Measurements from ENCODE around the gene KDM2A. TPM values are rescaled to one million over a fixed set of nuclear protein-coding genes. Genes with fewer than 3 reads are reported as not detected.
"Not testable (repeated sequence)": the region's sequence is repeated elsewhere in the genome, so short reads cannot be mapped to it uniquely, and the experiment has no call there.

KDM2A gene
- polyA plus RNA-seq, 1 donor: 58.5 TPM

- H3K27me3 ChIP-seq (ENCODE audit: control insufficient read depth, insufficient read depth, low read length): no peaks in the 10 kb centered on the region
- H3K4me3 ChIP-seq (ENCODE audit: low read length): no peak overlapping the region
- no CpG with 5 or more reads among the region's 1 CpG for whole genome bisulfite sequencing (ENCODE audit: insufficient coverage, low lambda C conversion rate)
- no peaks in the 10 kb centered on the region for H3K9me3 ChIP-seq (ENCODE audit: control insufficient read depth, low read depth, low read length)
- H3K4me1 ChIP-seq (ENCODE audit: control insufficient read depth, insufficient read depth, low read length): no peaks in the 10 kb centered on the region
- peaks cover 40% of the 10 kb centered on the region for H3K36me3 ChIP-seq (ENCODE audit: control insufficient read depth, insufficient read depth, low read length)
- H3K27ac ChIP-seq (ENCODE audit: low read length): no peak overlapping the region
- DNase-seq: no peak
These were observed 111.8 kb downstream of the KDM2A start for GRCh38 chr11:67230886-67231285.

GRCh38 chr11:67233584-67234190 lies 114.6 kb downstream of the KDM2A start:
- no peak for DNase-seq
- Histone ChIP-seq H3K36me3 (ENCODE audit: control insufficient read depth, insufficient read depth, low read length) (peaks cover 26% of the 10 kb centered on the region), H3K27me3 (ENCODE audit: control insufficient read depth, insufficient read depth, low read length) (no peaks in the 10 kb centered on the region), H3K4me3 (ENCODE audit: low read length) (no peak overlapping the region), H3K27ac (ENCODE audit: low read length) (no peak overlapping the region), H3K4me1 (ENCODE audit: control insufficient read depth, insufficient read depth, low read length) (peaks cover under 1% of the 10 kb centered on the region), H3K9me3 (ENCODE audit: control insufficient read depth, low read depth, low read length) (no peaks in the 10 kb centered on the region)
- no CpG with 5 or more reads among the region's 7 CpGs for WGBS (ENCODE audit: insufficient coverage, low lambda C conversion rate)

DNA sequence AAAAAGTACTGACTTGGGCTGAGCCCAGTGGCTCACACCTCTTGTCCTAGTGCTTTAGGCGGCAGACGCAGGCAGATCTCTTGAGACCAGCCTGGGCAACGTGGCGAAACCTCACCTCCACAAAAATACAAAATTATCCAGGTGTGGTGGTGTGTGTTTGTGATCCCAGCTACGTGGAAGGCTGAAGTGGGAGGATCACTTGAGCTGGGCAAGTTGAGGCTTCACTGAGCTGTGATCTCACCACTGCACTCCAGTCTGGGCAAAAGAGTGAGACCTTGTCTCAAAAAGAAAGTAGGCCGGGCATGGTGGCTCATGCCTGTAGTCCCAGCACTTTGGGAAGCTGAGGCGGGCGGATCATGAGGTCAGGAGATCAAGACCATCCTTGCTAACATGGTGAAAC lies 115.5 kb downstream of the KDM2A start:
- H3K36me3 ChIP-seq (ENCODE audit: control insufficient read depth, insufficient read depth, low read length): peaks cover 18% of the 10 kb centered on the region
- H3K27ac ChIP-seq (ENCODE audit: low read length); H3K9me3 ChIP-seq (ENCODE audit: control insufficient read depth, low read depth, low read length); H3K4me1 ChIP-seq (ENCODE audit: control insufficient read depth, insufficient read depth, low read length); H3K27me3 ChIP-seq (ENCODE audit: control insufficient read depth, insufficient read depth, low read length); H3K4me3 ChIP-seq (ENCODE audit: low read length); DNase-seq: not testable (repeated sequence)
- no CpG with 5 or more reads among the region's 8 CpGs for WGBS (ENCODE audit: insufficient coverage, low lambda C conversion rate)

DNA sequence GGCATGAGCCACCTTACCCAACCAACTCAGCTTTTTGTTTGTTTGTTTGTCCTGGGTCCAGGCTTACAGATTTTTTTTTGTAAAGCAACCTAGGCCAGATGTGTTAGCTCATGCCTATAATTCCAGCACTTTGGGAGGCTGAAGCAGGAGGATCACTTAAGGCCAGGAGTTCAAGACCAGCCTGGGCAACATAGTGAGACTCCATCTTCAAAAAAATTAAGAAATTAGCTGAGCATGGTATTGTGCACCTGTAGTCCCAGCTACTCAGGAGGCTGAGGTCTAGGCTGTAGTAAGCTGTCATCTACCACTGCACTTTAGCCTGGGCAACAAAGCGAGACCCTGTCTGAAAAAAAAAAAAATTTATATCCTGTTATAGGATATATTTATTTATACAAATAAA lies 118.5 kb downstream of the KDM2A start:
- no peaks in the 10 kb centered on the region for H3K27me3 ChIP-seq (ENCODE audit: control insufficient read depth, insufficient read depth, low read length)
- no CpG with 5 or more reads among the region's 1 CpG for WGBS (ENCODE audit: insufficient coverage, low lambda C conversion rate)

DNA sequence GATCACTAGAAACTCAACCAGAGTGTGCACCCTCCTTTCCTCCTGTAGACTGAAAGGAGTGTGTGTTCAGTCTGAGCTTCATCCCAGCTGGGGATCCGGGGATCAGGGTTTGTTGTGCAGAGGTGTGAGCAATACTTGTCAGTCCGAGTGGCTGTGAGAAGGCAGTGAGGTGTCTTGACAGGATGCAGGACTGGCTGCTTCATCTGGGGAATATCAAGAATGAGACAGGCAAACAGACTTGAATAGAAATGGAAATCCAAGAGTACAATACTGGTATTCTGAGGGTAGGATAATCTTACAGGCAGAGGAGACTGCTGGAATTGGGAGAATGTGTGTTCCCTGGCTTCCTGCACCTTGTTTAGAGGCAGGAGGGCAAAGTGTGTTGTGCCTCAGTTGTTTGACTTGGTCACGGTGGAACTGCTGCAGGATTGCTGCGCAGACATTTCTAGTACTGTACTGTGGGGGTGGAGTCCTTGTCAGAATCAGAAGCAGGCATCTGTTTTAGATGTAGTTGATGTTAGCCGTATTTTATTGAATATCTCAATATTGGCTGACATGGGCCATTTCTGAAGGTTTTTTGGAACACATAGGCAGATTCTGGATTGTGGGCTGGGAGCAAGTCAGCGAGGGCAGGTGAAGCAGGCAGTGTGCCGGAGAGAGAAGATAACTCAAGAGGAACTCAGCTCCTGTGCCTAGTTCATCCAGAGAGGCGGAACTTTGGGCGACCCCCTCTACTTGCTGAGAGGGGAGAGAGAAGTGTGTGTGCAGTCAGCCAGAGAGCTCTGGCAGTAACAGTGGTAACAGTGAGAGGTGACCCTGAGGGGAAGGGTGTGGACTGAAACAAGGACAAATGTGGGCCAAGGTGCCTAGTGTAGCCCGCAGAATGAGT lies 120.1 kb downstream of the KDM2A start:
- Histone ChIP-seq H3K4me1 (ENCODE audit: control insufficient read depth, insufficient read depth, low read length) (peaks cover 26% of the 10 kb centered on the region), H3K27ac (ENCODE audit: low read length) (peak overlapping the region; percentile 54), H3K27me3 (ENCODE audit: control insufficient read depth, insufficient read depth, low read length) (no peaks in the 10 kb centered on the region), H3K9me3 (ENCODE audit: control insufficient read depth, low read depth, low read length) (no peaks in the 10 kb centered on the region), H3K4me3 (ENCODE audit: low read length) (peak overlapping the region; percentile 11), H3K36me3 (ENCODE audit: control insufficient read depth, insufficient read depth, low read length) (peaks cover 18% of the 10 kb centered on the region)
- peak in 1 of 2 donors; percentile 17 for DNase-seq
- no CpG with 5 or more reads among the region's 10 CpGs for WGBS (ENCODE audit: insufficient coverage, low lambda C conversion rate)

More for the DNA sequence above, 118.5 kb downstream of the KDM2A start:
- H3K4me1 ChIP-seq (ENCODE audit: control insufficient read depth, insufficient read depth, low read length): peaks cover 24% of the 10 kb centered on the region
- no peak overlapping the region for H3K4me3 ChIP-seq (ENCODE audit: low read length)
- DNase-seq: no peak
- no peaks in the 10 kb centered on the region for H3K9me3 ChIP-seq (ENCODE audit: control insufficient read depth, low read depth, low read length)
- peaks cover 5% of the 10 kb centered on the region for H3K36me3 ChIP-seq (ENCODE audit: control insufficient read depth, insufficient read depth, low read length)
- no peak overlapping the region for H3K27ac ChIP-seq (ENCODE audit: low read length)

GRCh38 chr11:67239783-67240575 lies 120.9 kb downstream of the KDM2A start:
- Histone ChIP-seq H3K36me3 (ENCODE audit: control insufficient read depth, insufficient read depth, low read length) (peaks cover 22% of the 10 kb centered on the region), H3K4me1 (ENCODE audit: control insufficient read depth, insufficient read depth, low read length) (peaks cover 26% of the 10 kb centered on the region), H3K4me3 (ENCODE audit: low read length) (peak overlapping the region; percentile 56), H3K27ac (ENCODE audit: low read length) (peak overlapping the region; percentile 83), H3K27me3 (ENCODE audit: control insufficient read depth, insufficient read depth, low read length) (no peaks in the 10 kb centered on the region), H3K9me3 (ENCODE audit: control insufficient read depth, low read depth, low read length) (no peaks in the 10 kb centered on the region)
- peak; percentile 98 to 99 for DNase-seq
- WGBS (ENCODE audit: insufficient coverage, low lambda C conversion rate): no CpG with 5 or more reads among the region's 31 CpGs

DNA sequence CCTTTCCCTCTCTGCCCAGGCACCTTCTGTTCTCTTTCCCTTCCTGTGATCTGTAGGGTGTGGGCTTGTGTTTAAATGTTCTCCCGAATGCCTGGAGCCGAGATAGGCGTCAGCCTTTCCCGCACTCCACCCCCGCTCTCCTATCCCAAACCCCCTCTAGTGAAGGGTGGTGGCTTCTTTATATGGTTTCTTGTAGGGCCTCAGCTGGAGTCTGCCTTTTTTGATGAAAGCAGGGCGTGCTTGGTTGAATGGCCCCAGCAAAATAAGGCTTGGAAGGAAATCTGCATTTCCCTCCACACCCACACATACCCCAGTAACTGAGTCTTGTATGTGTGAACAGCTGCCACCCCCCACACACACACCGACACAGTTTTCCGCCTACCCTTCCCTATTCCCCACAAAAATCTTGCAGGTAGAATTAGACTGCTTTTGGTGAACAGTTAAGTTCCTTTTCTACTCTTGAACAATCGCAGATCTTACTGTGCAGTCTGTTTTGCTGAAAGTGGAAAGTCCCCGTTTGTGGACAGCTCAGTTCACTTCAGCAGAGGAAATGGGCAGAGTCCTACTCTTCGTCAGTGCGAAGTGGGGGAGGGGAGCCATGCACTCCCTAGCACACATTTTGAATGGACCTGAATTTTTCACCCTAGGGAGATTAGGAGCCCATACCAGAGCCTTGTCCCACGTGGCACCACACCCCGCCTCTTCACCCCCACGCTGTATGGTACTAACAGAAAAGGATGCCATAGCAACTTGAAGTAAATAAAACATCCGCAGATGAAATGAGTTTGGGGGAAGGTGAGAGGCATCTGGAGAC lies 121.7 kb downstream of the KDM2A start:
- peaks cover 26% of the 10 kb centered on the region for H3K4me1 ChIP-seq (ENCODE audit: control insufficient read depth, insufficient read depth, low read length)
- WGBS (ENCODE audit: insufficient coverage, low lambda C conversion rate): no CpG with 5 or more reads among the region's 16 CpGs
- H3K27me3 ChIP-seq (ENCODE audit: control insufficient read depth, insufficient read depth, low read length): no peaks in the 10 kb centered on the region
- peaks cover 29% of the 10 kb centered on the region for H3K36me3 ChIP-seq (ENCODE audit: control insufficient read depth, insufficient read depth, low read length)
- no peaks in the 10 kb centered on the region for H3K9me3 ChIP-seq (ENCODE audit: control insufficient read depth, low read depth, low read length)
- H3K27ac ChIP-seq (ENCODE audit: low read length): peak overlapping the region; percentile 83
- peak overlapping the region; percentile 56 for H3K4me3 ChIP-seq (ENCODE audit: low read length)
- DNase-seq: peak; percentile 77 to 86

DNA sequence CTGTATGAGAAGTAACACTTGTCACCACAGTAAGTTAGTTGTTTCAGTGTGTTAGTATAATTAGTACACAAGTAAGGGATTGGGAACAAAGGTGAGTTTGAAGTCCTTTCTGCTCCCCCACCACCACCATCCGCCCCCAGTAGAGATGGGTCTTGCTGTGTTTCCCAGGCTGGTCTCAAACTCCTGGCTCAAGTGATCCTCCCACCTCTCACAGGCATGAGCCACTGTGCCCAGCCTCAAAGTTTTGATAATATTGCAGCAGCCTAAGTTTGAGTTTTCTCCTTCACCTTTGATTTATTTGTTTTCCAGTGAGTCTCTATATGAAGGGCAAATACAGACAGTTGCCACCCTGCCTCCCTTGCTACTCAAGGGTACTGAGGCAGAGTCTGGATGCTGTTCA lies 123.5 kb downstream of the KDM2A start:
- no CpG with 5 or more reads among the region's 1 CpG for WGBS (ENCODE audit: insufficient coverage, low lambda C conversion rate)
- no peak overlapping the region for H3K27ac ChIP-seq (ENCODE audit: low read length)

DNA sequence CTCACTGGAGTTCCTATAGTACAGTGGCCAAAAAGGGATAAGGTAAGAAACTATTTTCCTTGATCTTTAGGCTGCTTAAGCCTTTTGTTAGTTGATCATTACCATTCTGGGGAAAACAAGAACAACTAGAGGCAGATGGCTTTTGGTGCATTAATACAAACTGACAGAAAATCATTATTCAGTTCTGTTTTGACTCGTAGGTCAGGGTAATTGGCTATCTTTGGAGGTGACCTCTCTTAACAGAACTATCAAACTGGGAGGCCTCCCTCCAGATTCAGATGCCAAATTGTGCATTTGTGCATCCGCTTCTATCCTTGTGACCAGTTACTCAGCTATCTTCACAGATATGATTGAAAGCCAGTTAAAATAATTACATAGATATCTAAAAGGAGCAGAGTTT lies 124.0 kb downstream of the KDM2A start:
- no peak for DNase-seq
- Histone ChIP-seq H3K36me3 (ENCODE audit: control insufficient read depth, insufficient read depth, low read length) (peaks cover 45% of the 10 kb centered on the region), H3K9me3 (ENCODE audit: control insufficient read depth, low read depth, low read length) (no peaks in the 10 kb centered on the region), H3K4me3 (ENCODE audit: low read length) (no peak overlapping the region), H3K4me1 (ENCODE audit: control insufficient read depth, insufficient read depth, low read length) (peaks cover 26% of the 10 kb centered on the region), H3K27ac (ENCODE audit: low read length) (no peak overlapping the region), H3K27me3 (ENCODE audit: control insufficient read depth, insufficient read depth, low read length) (no peaks in the 10 kb centered on the region)
- no CpG with 5 or more reads among the region's 2 CpGs for WGBS (ENCODE audit: insufficient coverage, low lambda C conversion rate)

More for the DNA sequence above, 123.5 kb downstream of the KDM2A start:
- Histone ChIP-seq H3K4me3 (ENCODE audit: low read length) (no peak overlapping the region), H3K27me3 (ENCODE audit: control insufficient read depth, insufficient read depth, low read length) (no peaks in the 10 kb centered on the region), H3K36me3 (ENCODE audit: control insufficient read depth, insufficient read depth, low read length) (peaks cover 41% of the 10 kb centered on the region), H3K9me3 (ENCODE audit: control insufficient read depth, low read depth, low read length) (no peaks in the 10 kb centered on the region), H3K4me1 (ENCODE audit: control insufficient read depth, insufficient read depth, low read length) (peaks cover 26% of the 10 kb centered on the region)
- no peak for DNase-seq
